HG03558 (cell line): ENCODE results near the gene TFDP1.
"Not testable (repeated sequence)": the region's sequence is repeated elsewhere in the genome, so short reads cannot be mapped to it uniquely, and the experiment has no call there.

Experiments
- ATAC-seq: cut with Tn5 transposase; IDR thresholded peaks from one replicate; pipeline ENCODE4 v1.9.1; 2021; ENCODE audit warnings: moderate number of reproducible peaks; ENCODE audit not compliant: unreplicated experiment; ENCODE audit errors: extremely low read depth

Gene TFDP1

GRCh38 chr13:113548778-113549621 lies 35.6 kb upstream of the TFDP1 start:
- ATAC-seq = no peak

- no peak for ATAC-seq
These were observed 34.1 kb upstream of the TFDP1 start for GRCh38 chr13:113550453-113550852.

GRCh38 chr13:113551081-113552000 lies 33.2 kb upstream of the TFDP1 start:
- ATAC-seq = no peak

- ATAC-seq = no peak
These were observed 32.5 kb upstream of the TFDP1 start for GRCh38 chr13:113552079-113552478.

- no peak for ATAC-seq
These were observed 31.6 kb upstream of the TFDP1 start for GRCh38 chr13:113552786-113553434.

GRCh38 chr13:113553511-113554332 lies 30.8 kb upstream of the TFDP1 start:
- ATAC-seq = no peak

GRCh38 chr13:113554333-113554700 lies 30.2 kb upstream of the TFDP1 start:
- ATAC-seq = no peak

GRCh38 chr13:113555141-113555540 lies 29.4 kb upstream of the TFDP1 start:
- ATAC-seq = no peak

GRCh38 chr13:113557013-113557412 lies 27.5 kb upstream of the TFDP1 start:
- no peak for ATAC-seq

GRCh38 chr13:113558461-113558860 lies 26.1 kb upstream of the TFDP1 start:
- no peak for ATAC-seq

GRCh38 chr13:113559061-113559460 lies 25.5 kb upstream of the TFDP1 start:
- no peak for ATAC-seq

- no peak for ATAC-seq
These were observed 24.5 kb upstream of the TFDP1 start for GRCh38 chr13:113559901-113560644.

GRCh38 chr13:113560645-113561416 lies 23.7 kb upstream of the TFDP1 start:
- ATAC-seq = no peak

GRCh38 chr13:113561417-113562084 lies 23.0 kb upstream of the TFDP1 start:
- no peak for ATAC-seq

GRCh38 chr13:113562085-113562749 lies 22.3 kb upstream of the TFDP1 start:
- ATAC-seq = no peak

- no peak for ATAC-seq
These were observed 21.7 kb upstream of the TFDP1 start for GRCh38 chr13:113562844-113563243.

- ATAC-seq = not testable (repeated sequence)
These were observed 21.0 kb upstream of the TFDP1 start for GRCh38 chr13:113563511-113563910.
